ENCODE data around the gene APELA.
"Not testable (repeated sequence)": the region's sequence is repeated elsewhere in the genome, so short reads cannot be mapped to it uniquely, and the experiment has no call there.

APELA gene

GRCh38 chr4:164876700-164877324 is at the start of gene APELA:
Gene APELA, plus strand, starts transcription at chr4:164877178. Its CDS starts 154 bp downstream, at chr4:164877332.
- no peak for DNase-seq (ENCODE audit: low spot score)

GRCh38 chr4:164828955-164829354 is 48.0 kb upstream of the APELA start:
- no peak for DNase-seq (ENCODE audit: low spot score)

GRCh38 chr4:164846566-164846965 is 30.4 kb upstream of the APELA start:
- DNase-seq (ENCODE audit: low spot score): no peak

- DNase-seq (ENCODE audit: low spot score): no peak
These were observed 30.0 kb upstream of the APELA start for GRCh38 chr4:164847016-164847415.

GRCh38 chr4:164847967-164848649 is 28.9 kb upstream of the APELA start:
- no peak for DNase-seq (ENCODE audit: low spot score)

- DNase-seq (ENCODE audit: low spot score): no peak
These were observed 20.6 kb upstream of the APELA start for GRCh38 chr4:164856396-164856795.

GRCh38 chr4:164866817-164867490 is 10.0 kb upstream of the APELA start:
- no peak for DNase-seq (ENCODE audit: low spot score)

DNA sequence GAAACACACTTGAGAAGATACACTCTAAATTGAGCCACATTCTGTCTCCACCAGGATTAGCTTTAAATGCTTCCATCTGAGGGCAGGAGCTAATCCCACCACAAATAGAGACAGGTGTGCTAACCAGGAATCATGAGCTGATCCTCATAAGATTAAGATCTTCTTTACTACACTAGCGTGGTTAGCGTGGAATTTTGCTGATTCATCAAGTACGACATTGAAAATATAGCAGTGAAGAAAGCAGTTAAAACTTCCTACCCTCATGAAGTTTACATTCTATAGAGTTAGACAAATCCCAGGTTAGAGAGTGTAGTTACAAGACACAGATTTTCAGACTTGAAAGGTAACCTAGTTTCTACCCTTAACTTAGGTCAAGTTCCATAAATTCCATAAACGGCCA is 5.3 kb upstream of the APELA start:
- DNase-seq (ENCODE audit: low spot score): no peak

- no peak for DNase-seq (ENCODE audit: low spot score)
These were observed 4.5 kb upstream of the APELA start for GRCh38 chr4:164872481-164872880.

- DNase-seq (ENCODE audit: low spot score): no peak
These were observed 2.2 kb upstream of the APELA start for GRCh38 chr4:164874789-164875188.

DNA sequence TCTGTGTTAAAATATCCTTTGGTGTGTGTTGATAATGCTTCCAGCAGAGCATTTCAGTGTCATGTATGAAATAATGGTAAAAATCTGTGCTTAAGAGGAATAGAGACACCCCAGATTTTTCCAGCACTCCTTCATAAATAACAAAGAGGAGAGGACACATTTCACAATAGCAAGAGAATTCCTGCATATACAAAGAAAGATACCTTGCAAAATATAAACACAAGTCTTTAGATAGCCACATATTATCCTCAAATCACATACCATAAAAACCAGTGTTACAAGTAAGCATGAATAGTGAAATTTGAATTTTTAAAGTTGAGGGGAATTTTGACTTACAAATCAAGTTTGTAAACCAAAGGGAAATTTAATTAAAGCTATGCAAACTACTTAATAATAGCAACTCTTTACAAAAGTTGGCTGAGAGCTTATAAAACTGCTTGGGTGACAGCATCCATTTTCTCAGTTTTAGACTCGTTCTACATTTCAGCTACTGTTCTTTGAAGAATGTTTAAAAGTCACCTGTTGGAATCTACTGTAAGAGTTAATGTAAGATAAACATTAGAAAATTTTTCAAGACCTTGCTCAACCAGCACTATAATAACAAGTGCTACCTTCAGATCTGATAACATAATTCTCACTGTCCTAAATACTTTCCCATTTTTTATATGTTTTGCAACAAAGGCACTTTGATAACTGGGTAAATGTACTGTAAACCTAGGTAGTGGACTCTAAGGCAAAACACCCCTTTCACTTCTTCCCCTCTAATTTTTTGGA is 3.7 kb downstream of the APELA start:
- no peak for DNase-seq (ENCODE audit: low spot score)

DNA sequence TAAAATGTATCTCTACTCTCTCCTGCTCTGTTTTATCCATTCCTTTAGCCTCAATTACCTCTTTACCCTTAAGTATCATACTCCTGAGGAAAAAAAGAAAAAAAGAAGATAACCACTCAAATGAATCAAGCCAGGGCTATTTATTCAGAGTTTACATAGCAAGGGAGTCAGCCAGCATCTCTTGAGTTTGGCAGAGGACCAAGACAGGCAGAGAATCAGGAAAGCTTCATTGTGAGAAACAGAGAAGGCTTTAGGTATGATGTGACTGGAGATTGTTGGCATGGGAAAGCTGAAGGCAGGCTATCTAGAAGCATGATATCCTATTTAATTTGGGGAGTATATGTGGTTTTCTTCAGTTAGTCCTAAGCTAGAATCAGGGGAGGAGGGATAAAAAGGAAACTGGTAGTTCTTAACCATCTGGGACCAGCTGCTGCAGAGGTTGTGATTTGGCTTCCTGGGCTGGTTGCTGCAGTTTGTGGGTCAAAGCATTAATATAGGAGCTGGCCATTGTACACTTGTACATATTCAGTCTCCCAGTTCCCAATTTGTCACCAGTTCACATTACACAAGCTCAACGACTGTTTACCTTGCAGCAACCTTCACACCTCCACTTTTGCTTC is 11.2 kb downstream of the APELA start:
- no peak for DNase-seq (ENCODE audit: low spot score)

DNA sequence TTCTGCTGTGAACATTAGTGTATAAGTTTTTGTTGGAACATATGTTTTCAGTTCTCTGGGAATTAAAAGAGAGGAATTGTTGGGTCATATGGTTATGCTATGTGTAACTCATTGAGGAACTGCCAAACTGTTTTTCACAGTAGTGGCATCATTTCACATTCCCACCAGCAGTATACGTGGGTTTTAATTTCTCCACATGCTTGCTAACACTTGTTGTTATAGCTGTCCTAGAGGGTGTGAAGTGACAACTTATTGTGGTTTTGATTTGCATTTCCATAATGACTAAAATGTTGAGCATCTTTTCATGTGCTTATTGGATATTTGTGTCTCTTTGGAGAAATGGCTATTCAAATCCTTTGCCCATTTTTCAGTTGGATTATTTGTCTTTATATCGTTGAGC is 13.7 kb downstream of the APELA start:
- no peak for DNase-seq (ENCODE audit: low spot score)

GRCh38 chr4:164892018-164892417 is 15.0 kb downstream of the APELA start:
- no peak for DNase-seq (ENCODE audit: low spot score)

DNA sequence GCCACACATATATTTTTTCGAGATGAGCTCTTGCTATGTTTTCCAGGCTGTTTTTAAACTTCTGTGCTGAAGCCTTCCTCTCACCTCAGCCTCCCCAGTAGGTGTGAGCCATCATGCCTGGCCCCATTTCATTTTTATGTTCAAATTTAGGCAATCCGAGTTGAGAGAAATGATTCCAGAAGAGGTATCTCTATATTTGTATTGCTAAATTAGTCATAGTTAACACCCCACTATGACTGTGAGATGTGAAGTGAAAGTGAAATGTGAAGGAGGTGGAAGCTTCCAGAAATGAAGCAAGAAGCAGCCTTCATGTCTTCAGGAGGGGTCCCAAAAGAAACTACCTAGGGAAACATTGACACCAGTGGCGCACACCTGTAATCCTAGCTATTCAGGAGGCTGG is 17.7 kb downstream of the APELA start:
- no peak for DNase-seq (ENCODE audit: low spot score)

DNA sequence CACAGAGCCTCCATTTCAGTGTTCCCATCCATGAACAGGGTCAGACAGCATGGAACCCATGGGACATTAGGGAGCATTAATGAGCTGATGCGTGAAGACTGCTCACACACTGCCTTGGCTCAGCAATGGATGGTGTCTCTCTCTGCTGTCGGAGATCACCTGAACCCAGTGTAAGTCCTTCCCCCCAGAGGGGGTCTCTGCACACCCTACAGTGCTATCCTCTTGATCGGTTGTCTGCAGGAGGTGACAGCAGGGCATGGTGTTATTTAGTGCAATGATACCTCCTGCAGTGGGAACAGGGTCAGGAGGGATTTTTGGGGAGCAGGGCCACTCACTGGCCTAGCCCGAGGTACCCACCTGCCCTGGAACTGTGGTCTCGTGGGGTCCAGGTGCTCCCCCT is 25.6 kb downstream of the APELA start:
- no peak for DNase-seq (ENCODE audit: low spot score)

DNA sequence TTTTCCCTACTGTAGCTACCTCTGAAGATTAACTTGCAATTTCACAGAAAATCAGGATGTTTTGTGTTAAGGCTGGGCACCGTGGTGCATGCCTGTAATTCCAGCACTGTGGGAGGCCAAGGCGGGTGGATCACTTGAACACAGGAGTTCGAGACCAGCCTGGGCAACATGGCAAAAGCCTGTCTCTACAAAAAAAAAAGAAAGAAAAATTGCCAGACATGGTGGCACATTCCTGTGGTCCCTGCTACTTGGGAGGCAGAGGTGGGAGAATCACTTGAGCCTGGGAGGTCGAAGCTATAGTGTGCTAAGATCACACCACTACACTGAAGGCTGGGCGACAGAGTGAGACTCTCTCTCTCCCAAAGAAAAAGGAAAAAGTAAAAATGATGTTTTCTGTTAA is 27.4 kb downstream of the APELA start:
- DNase-seq (ENCODE audit: low spot score): no peak

DNA sequence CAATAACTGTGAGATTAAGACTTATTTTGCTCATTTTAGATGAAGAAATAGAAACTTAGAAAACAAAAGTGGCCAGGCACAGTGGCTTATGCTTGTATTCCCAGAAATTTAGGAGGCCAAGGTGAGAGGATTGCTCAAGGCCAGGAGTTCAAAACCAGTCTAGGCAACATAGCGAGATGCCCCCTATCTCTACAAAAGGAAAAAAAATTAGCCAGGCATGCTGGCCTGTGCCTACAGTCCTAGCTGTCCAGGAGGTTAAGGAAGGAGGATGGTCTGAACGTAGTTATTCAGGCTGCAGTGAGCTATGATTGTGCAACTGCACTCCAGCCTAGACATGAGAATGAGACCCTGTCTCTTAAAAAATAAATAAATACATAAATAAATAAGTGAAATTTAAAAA is 28.0 kb downstream of the APELA start:
- no peak for DNase-seq (ENCODE audit: low spot score)

- DNase-seq (ENCODE audit: low spot score): no peak
These were observed 29.4 kb downstream of the APELA start for GRCh38 chr4:164906368-164906767.

GRCh38 chr4:164913506-164913905 is 36.5 kb downstream of the APELA start:
- DNase-seq (ENCODE audit: low spot score): not testable (repeated sequence)

- no peak for DNase-seq (ENCODE audit: low spot score)
These were observed 42.0 kb downstream of the APELA start for GRCh38 chr4:164918956-164919355.

DNA sequence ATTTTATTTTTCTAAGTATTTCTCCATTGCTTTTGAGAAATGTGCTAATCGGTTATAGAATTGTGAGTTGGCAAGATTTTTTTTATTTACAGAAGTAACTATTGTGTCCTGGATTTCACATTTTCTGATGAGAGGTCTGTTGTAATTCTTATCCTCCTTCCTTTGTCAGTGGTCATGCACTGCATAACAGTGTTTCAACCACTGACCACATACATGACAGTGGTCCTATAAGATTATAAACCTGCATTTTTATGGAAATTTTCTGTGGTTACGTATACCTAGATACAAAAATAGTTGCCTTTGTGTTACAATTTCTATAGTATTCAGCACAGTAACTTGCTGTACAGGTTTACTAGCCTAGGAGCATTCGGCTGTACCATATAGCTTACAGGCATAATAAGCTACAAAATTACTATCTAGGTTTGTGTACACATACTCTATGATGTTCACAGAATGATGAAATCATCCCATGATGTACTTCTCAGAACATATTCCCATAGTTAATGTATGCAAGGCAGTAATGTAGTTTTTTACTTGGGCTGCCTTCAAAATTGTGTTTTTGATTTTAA is 47.8 kb downstream of the APELA start:
- DNase-seq (ENCODE audit: low spot score): no peak
